H1 (cell line): Measurements from ENCODE around the gene TELO2. TPM values are rescaled to one million over a fixed set of nuclear protein-coding genes. Genes with fewer than 3 reads are reported as not detected.

Source experiments
- BACH1 ChIP-seq: IDR thresholded peaks from 2 replicates; pipeline ENCODE4 v1.6.1; 2012; ENCODE audit warnings: low read length, improper control_type of control experiment
- CBX8 ChIP-seq: fragments of 300-800, 300-1000 bp; sonication (generic); IDR thresholded peaks from 2 replicates; pipeline ENCODE4 v1.7.1; 2016; ENCODE audit warnings: low read depth, low read length, borderline replicate concordance
- CHD2 ChIP-seq: IDR thresholded peaks from 2 replicates; pipeline ENCODE4 v1.6.1; 2012; ENCODE audit warnings: low read length, improper control_type of control experiment
- CHD7 ChIP-seq: fragments of 300-600 bp; sonication (generic); IDR thresholded peaks from 2 replicates; pipeline ENCODE4 v1.7.1; 2012; ENCODE audit warnings: low read length, moderate library complexity, mild to moderate bottlenecking, inconsistent platforms; ENCODE audit not compliant: insufficient replicate concordance
- GABPA ChIP-seq: IDR thresholded peaks from 2 replicates; pipeline ENCODE4 v1.6.1; 2011; ENCODE audit warnings: mild to moderate bottlenecking, low read length, moderate library complexity, borderline replicate concordance; ENCODE audit not compliant: insufficient read depth
- JUN ChIP-seq: IDR thresholded peaks from 2 replicates; pipeline ENCODE4 v1.6.1; 2011; ENCODE audit warnings: low read depth, mild to moderate bottlenecking, improper control_type of control experiment, low read length
- NANOG ChIP-seq: IDR thresholded peaks from 2 replicates; pipeline ENCODE4 v1.6.1; 2011; ENCODE audit warnings: low read length, low read depth, mild to moderate bottlenecking, inconsistent platforms; ENCODE audit not compliant: insufficient read depth, poor library complexity, severe bottlenecking
- PHF8 ChIP-seq: fragments of 200-600 bp; sonication (generic); conservative IDR thresholded peaks from 2 replicates; pipeline ENCODE4 v1.7.1; 2012; ENCODE audit warnings: low read depth, mild to moderate bottlenecking, inconsistent platforms, low read length, moderate library complexity
- SIRT6 ChIP-seq: IDR thresholded peaks from one replicate; pipeline ENCODE4 v1.7.1; 2012; ENCODE audit warnings: low read length, inconsistent platforms
- SUZ12 ChIP-seq: fragments of 200-600 bp; sonication (generic); IDR thresholded peaks from 2 replicates; pipeline ENCODE4 v1.6.1; 2012; ENCODE audit warnings: mild to moderate bottlenecking, inconsistent platforms, low read length, moderate library complexity, mixed read lengths
- TAF7 ChIP-seq: optimal IDR thresholded peaks from 2 replicates; pipeline ENCODE3; 2011; ENCODE audit warnings: low read depth, mild to moderate bottlenecking, inconsistent platforms, low read length, moderate library complexity, borderline replicate concordance
- polyA plus RNA-seq, 7 experiments: library from polyadenylated mRNA; depleted of rRNA in 3 of 7; stranded (reverse) in 5 of 7; unstranded in 2 of 7; fragments of >200 nt in 5 of 7; fragments of 200-250 nt in 2 of 7; gene quantifications; 1 replicate in 5 of 7; 2 replicates in 1 of 7; 4 replicates in 1 of 7; pipeline versions ENCODE4 v1.2.1 to v1.2.3, GENCODE V29; 2011 to 2013; ENCODE audit warnings: missing spikeins in 2 of 7, mixed read lengths in 2 of 7
- total RNA-seq: library from RNA; stranded (reverse); fragmentation: NEBNext Ultra II Directional; extraction: Animal tissue kit (Norgen Biotek cat#: 25700); gene quantifications from 2 replicates; pipeline ENCODE4 v1.2.1, GENCODE V29; 2021

TELO2 gene
- total and polyA plus RNA-seq, 2 of the 8 experiments (the other 6 are each of a cell fraction or from before 2014, with no cell fraction given) = 39.3 to 64.8 TPM

- TF ChIP-seq CHD7 (no peak), TAF7 (no peak), SUZ12 (no peak), CHD2 (no peak), SIRT6 (no peak), BACH1 (no peak), GABPA (no peak), NANOG (no peak), PHF8 (no peak), JUN (no peak), CBX8 (no peak)
Measured at GRCh38 chr16:1525871-1526607, 32.9 kb downstream of the TELO2 start (continued).
